HEK293T (cell line): ENCODE data around the gene KRTAP2-2.
"Not testable (repeated sequence)": the region's sequence is repeated elsewhere in the genome, so short reads cannot be mapped to it uniquely, and the experiment has no call there.

Source experiments
- CTCF ChIA-PET: fragments of 350-600 bp; formaldehyde crosslinking; extraction: SDS; loops from one replicate; lab custom pipeline; 2021; ENCODE audit warnings: antibody characterized with exemption, inconsistent platforms; lab: Yijun Ruan, JAX
- POLR2A ChIA-PET: fragments of 350-600 bp; formaldehyde crosslinking; extraction: SDS; loops from one replicate; lab custom pipeline; 2020; ENCODE audit warnings: antibody characterized with exemption, inconsistent platforms; lab: Yijun Ruan, JAX
- DNase-seq: peaks from one replicate; pipeline ENCODE4 v3.0.0; 2012; ENCODE audit warnings: mixed read lengths; ENCODE audit errors: extremely low spot score
- ARNT ChIP-seq: fragments of 450-650 bp; IDR thresholded peaks from 2 replicates; pipeline ENCODE4 v1.6.1; 2017; ENCODE audit warnings: mild to moderate bottlenecking
- BHLHE40 ChIP-seq: fragments of 450-650 bp; IDR thresholded peaks from 2 replicates; pipeline ENCODE4 v1.6.1; 2016; ENCODE audit warnings: mild to moderate bottlenecking, moderate library complexity, borderline replicate concordance
- CTBP1 ChIP-seq: fragments of 450-650 bp; IDR thresholded peaks from 2 replicates; pipeline ENCODE4 v1.6.1; 2016; ENCODE audit warnings: borderline replicate concordance
- ELF4 ChIP-seq: fragments of 450-650 bp; IDR thresholded peaks from 2 replicates; pipeline ENCODE4 v1.6.1; 2017; ENCODE audit warnings: antibody characterized with exemption
- FOXA1 ChIP-seq: fragments of 450-650 bp; IDR thresholded peaks from 2 replicates; pipeline ENCODE4 v1.6.1; 2016; ENCODE audit warnings: mild to moderate bottlenecking
- FOXK2 ChIP-seq: fragments of 450-650 bp; IDR thresholded peaks from 2 replicates; pipeline ENCODE4 v1.6.1; 2016; ENCODE audit warnings: mild to moderate bottlenecking
- FOXM1 ChIP-seq: fragments of 450-650 bp; IDR thresholded peaks from 2 replicates; pipeline ENCODE4 v1.6.1; 2017; ENCODE audit warnings: mild to moderate bottlenecking, borderline replicate concordance
- HDGF ChIP-seq: fragments of 450-650 bp; IDR thresholded peaks from 2 replicates; pipeline ENCODE4 v1.6.1; 2017; ENCODE audit warnings: antibody characterized with exemption, borderline replicate concordance
- L3MBTL2 ChIP-seq: fragments of 450-650 bp; conservative IDR thresholded peaks from 2 replicates; pipeline ENCODE4 v1.6.1; 2016; ENCODE audit warnings: mild to moderate bottlenecking
- LEF1 ChIP-seq: fragments of 450-650 bp; IDR thresholded peaks from 2 replicates; pipeline ENCODE4 v1.6.1; 2017; ENCODE audit warnings: mild to moderate bottlenecking, borderline replicate concordance
- NFRKB ChIP-seq: fragments of 450-650 bp; IDR thresholded peaks from 2 replicates; pipeline ENCODE4 v1.6.1; 2016; ENCODE audit warnings: mild to moderate bottlenecking, moderate library complexity
- PKNOX1 ChIP-seq: fragments of 450-650 bp; IDR thresholded peaks from 2 replicates; pipeline ENCODE4 v1.6.1; 2016
- SP1 ChIP-seq: fragments of 450-650 bp; IDR thresholded peaks from 2 replicates; pipeline ENCODE4 v1.6.1; 2017
- SUZ12 ChIP-seq: fragments of 450-650 bp; IDR thresholded peaks from 2 replicates; pipeline ENCODE4 v1.6.1; 2016; ENCODE audit warnings: mild to moderate bottlenecking
- TARDBP ChIP-seq: fragments of 450-650 bp; IDR thresholded peaks from 2 replicates; pipeline ENCODE4 v1.6.1; 2016
- ZNF384 ChIP-seq: fragments of 450-650 bp; IDR thresholded peaks from 2 replicates; pipeline ENCODE4 v1.6.1; 2016

KRTAP2-2 gene

DNA sequence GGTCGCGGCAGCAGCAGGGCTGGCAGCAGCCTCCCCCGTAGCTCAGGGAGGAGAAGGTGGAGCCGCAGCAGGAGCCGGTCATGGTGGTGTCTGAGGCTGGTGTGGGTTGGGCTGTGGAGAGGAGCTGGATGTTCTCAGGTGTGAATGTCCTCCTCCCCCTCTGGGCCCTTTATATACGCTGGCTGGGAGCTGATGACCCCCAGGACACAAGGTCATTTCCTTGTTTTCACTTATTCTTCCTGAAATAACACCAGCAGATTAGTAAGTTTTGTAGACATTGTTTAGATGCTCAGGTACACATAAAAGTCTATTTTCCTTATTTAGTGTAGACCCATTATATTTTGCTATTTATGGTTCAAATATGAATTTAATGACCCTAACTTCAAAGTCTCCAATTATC lies at the start of gene KRTAP2-2:
Gene KRTAP2-2 (minus strand): TSS at position 101 of the 400 bp plus-strand sequence. CDS start 19 bp downstream, at position 82.
- CTCF ChIA-PET, POLR2A ChIA-PET, DNase-seq: not testable (repeated sequence)

DNA sequence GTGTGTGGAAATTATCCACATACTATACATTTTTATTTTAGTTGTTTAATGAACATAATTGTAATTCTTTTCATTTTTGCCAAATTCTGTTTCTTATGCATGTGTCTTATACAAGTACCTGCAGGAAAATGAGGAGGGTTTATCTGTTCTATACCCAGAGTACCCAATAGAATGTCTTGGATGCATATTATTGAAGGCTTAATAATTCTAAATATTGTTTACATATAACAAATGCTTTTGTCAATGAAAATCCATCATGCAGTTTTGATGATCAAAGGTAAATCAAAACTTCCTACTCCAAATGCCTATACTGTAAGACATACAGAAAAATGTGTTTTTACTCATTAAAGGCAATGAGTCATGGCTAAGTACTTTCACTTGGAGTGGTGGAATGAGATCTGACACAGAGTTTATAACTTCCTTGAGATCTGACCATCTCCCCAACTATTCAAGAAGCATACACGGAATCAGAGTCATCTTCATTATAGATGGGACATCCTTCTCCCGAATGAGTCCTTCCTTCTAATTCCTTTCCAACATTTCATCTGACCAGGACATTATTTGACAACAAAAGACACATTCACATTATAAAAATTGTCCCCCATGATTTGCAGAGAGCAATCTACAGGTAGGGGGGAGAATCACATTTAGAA lies 49.5 kb upstream of the KRTAP2-2 start:
- CTCF ChIA-PET, result interaction anchor here (0.6 kb wide), 1 partner anchor 219 kb away, joined by 3 read pairs; the partner anchor contains the start of gene KRT20
- POLR2A ChIA-PET, DNase-seq: not testable (repeated sequence)

- TF ChIP-seq NFRKB (no peak), ZNF384 (no peak), FOXK2 (no peak), HDGF (no peak), CTBP1 (no peak), ELF4 (no peak)
- POLR2A ChIA-PET, result no interaction called here
- no peak for DNase-seq
These were observed 48.9 kb upstream of the KRTAP2-2 start for GRCh38 chr17:41103896-41104295.

GRCh38 chr17:41101586-41102259 lies 46.7 kb upstream of the KRTAP2-2 start, which contains the start of gene KRTAP4-16:
TSS of gene KRTAP4-16 (minus strand) at chr17:41102209. CDS start at chr17:41102209, 0 bp downstream.
- POLR2A ChIA-PET, result no interaction called here
- TF ChIP-seq NFRKB (no peak), ARNT (no peak), CTBP1 (no peak), PKNOX1 (no peak), ELF4 (no peak), SP1 (no peak), L3MBTL2 (no peak), FOXM1 (no peak), FOXA1 (no peak), HDGF (no peak), SUZ12 (no peak), FOXK2 (no peak), LEF1 (no peak), BHLHE40 (no peak), ZNF384 (no peak), TARDBP (no peak)
- no peak for DNase-seq
- CTCF ChIA-PET, result no interaction called here

More at GRCh38 chr17:41103896-41104295, 48.9 kb upstream of the KRTAP2-2 start:
- CTCF ChIA-PET, result interaction anchor here (0.6 kb wide), 1 partner anchor 219 kb away, joined by 3 read pairs; the partner anchor contains the start of gene KRT20

DNA sequence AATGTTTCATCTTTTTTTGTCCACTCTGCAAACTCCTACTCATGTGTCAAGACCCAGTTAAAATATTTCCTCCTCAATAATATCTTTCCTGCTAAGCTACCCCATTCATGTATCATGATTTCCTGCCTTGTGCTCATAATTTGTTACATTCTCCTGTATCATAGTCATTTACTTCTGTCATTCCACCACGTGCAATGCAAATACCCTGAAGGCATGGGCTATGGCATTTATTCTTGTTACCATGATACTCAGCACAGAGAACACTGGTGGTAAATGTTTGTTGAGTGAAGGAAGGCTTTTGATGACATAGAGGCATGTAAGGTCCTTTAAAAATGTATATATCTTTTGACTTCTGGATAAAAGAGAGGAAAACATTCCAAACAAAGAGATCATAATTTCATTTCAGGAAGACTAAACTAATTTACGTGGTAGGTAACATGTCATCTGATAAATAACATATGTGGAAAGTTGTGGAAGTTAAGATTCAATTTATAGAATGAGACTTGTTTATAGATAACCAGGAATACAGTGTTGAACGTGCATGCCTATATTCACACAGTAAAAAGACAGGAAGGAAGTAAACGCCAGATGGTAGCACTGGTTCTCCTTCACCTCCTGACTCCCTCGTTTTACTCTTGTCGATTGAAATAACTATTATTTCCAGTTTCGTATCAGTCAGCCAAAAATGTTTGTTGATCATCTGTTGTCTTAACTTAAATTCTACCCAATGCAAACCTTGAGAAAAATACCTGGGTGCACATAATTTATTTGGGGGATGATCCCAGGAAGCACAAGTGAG lies 44.9 kb upstream of the KRTAP2-2 start:
- POLR2A ChIA-PET, CTCF ChIA-PET: not testable (repeated sequence)

DNA sequence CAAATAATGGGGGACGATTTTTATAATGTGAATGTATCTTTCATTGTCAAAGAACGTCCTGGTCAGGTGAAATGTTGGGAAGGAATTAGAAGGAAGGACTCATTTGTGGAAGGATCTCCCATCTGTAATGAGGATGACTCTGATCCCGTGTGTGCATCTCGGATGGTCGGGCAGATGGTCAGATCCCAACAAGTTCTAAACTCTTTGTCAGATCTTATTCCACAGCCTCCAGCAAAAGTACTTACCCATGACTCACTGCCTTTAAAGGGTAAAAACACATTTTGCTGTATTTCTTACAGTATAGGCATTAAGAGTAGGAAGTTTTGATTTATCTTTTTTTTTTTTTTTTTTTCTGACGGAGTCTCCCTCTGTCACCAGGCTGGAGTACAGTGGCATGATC lies 43.5 kb upstream of the KRTAP2-2 start:
- ChIA-PET CTCF (no interaction called here), POLR2A (no interaction called here)
- DNase-seq, result no peak
- TF ChIP-seq ELF4 (no peak), SUZ12 (no peak), HDGF (no peak), FOXM1 (no peak), LEF1 (no peak), BHLHE40 (no peak), ARNT (no peak)

More for the DNA sequence above, 44.9 kb upstream of the KRTAP2-2 start:
- not testable (repeated sequence) for DNase-seq

- TF ChIP-seq ARNT (no peak), BHLHE40 (no peak), SP1 (no peak), FOXM1 (no peak), SUZ12 (no peak), LEF1 (no peak), NFRKB (no peak), HDGF (no peak), ELF4 (no peak), FOXA1 (no peak), ZNF384 (no peak), CTBP1 (no peak), L3MBTL2 (no peak), TARDBP (no peak)
- ChIA-PET POLR2A (no interaction called here), CTCF (no interaction called here)
- DNase-seq, result no peak
These were observed 43.0 kb upstream of the KRTAP2-2 start, which contains the start of gene KRTAP4-8 for GRCh38 chr17:41098042-41098441. TSS of gene KRTAP4-8 (minus strand) at chr17:41098142. CDS start at chr17:41098084, 58 bp downstream.

- CTCF ChIA-PET, result no interaction called here
- no peak for DNase-seq
- no peak for TF ChIP-seq NFRKB
- TF ChIP-seq CTBP1, result no peak
- no peak for TF ChIP-seq SP1
- TF ChIP-seq L3MBTL2, result no peak
- TF ChIP-seq HDGF, result no peak
- no peak for TF ChIP-seq FOXA1
- TF ChIP-seq ARNT, result no peak
- no peak for TF ChIP-seq TARDBP
- no peak for TF ChIP-seq FOXK2
- TF ChIP-seq ZNF384, result no peak
- TF ChIP-seq SUZ12, result no peak
- POLR2A ChIA-PET, result no interaction called here
These were observed 41.0 kb upstream of the KRTAP2-2 start for GRCh38 chr17:41096055-41096454.

- CTCF ChIA-PET, POLR2A ChIA-PET, DNase-seq: not testable (repeated sequence)
These were observed 33.8 kb upstream of the KRTAP2-2 start for GRCh38 chr17:41088760-41089352.

- CTCF ChIA-PET, POLR2A ChIA-PET, DNase-seq: not testable (repeated sequence)
These were observed 29.2 kb upstream of the KRTAP2-2 start, which contains the start of gene KRTAP4-7 for GRCh38 chr17:41084100-41084856. TSS of gene KRTAP4-7 (plus strand) at chr17:41084150. CDS start at chr17:41084207, 57 bp downstream.

GRCh38 chr17:41083427-41083826 lies 28.4 kb upstream of the KRTAP2-2 start:
- not testable (repeated sequence) for DNase-seq

More at GRCh38 chr17:41083427-41083826, 28.4 kb upstream of the KRTAP2-2 start:
- CTCF ChIA-PET, POLR2A ChIA-PET: not testable (repeated sequence)
